AG04450 (cell line): ENCODE results near the gene CCNL2. TPM values are rescaled to one million over a fixed set of nuclear protein-coding genes. Genes with fewer than 3 reads are reported as not detected.
"Not testable (repeated sequence)": the region's sequence is repeated elsewhere in the genome, so short reads cannot be mapped to it uniquely, and the experiment has no call there.

Experiments used
- CTCF ChIA-PET: fragments of 300-600, 350-600 bp; formaldehyde crosslinking; extraction: SDS; loops from one replicate; lab custom pipeline; 2022; ENCODE audit warnings: antibody characterized with exemption, inconsistent platforms; lab: Charles Lee
- POLR2A ChIA-PET: fragments of 350-600 bp; formaldehyde crosslinking; extraction: SDS; loops from one replicate; lab custom pipeline; 2021; ENCODE audit warnings: antibody characterized with exemption, inconsistent platforms; lab: Yijun Ruan, JAX
- DNase-seq: peaks from one replicate; pipeline ENCODE4 v3.0.0-alpha.2; 2011; ENCODE audit warnings: low read depth, low spot score
- H3K27ac ChIP-seq: one replicate; pipeline ENCODE4 v1.5.1; 2012; ENCODE audit warnings: low read depth, low read length, control low read depth
- H3K27me3 ChIP-seq: one replicate; pipeline ENCODE4 v1.6.0; 2012; ENCODE audit warnings: low read length; ENCODE audit not compliant: control insufficient read depth, insufficient read depth
- H3K4me3 ChIP-seq: 2 replicates; pipeline ENCODE4 v1.5.1; 2011; ENCODE audit warnings: mild to moderate bottlenecking, low read depth, low read length, control low read depth
- H3K9me3 ChIP-seq: 2 replicates; pipeline ENCODE4 v1.5.1; 2012; ENCODE audit warnings: low read length; ENCODE audit not compliant: control insufficient read depth, insufficient read depth
- polyA plus RNA-seq: library from polyadenylated mRNA; depleted of rRNA; stranded (reverse); fragments of >200 nt; gene quantifications from 2 replicates; pipeline ENCODE4 v1.2.3, GENCODE V29; 2011
- TF ChIP-seq, protein P1 (sequence below): IDR thresholded peaks from 2 replicates; pipeline ENCODE4 v1.5.1; 2011; ENCODE audit warnings: low read depth, low read length, control low read depth, inconsistent platforms

CCNL2 gene
- polyA plus RNA-seq, 1 experiment = 181 TPM

DNA sequence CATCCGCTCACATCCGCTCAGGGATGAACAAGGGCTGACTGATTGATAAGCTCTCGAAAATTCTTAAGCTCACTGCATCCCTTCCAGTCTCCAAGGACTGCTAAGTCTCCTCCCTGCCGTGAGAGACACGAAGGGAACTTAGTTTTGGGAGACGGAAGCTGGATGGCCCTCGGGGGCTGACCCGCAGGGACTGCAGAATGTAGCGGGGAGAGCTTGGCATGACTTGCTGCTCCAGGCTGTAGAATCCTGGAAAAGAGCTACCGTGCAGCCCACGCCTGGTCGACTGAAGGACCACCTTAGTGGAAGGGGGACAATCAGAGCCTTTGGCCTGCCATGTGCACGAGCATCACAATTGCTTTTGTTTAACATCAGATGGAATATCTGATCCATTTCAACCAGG is 16.6 kb upstream of the CCNL2 start:
- no peak overlapping the region for H3K4me3 ChIP-seq
- ChIA-PET CTCF (interaction anchor here (1.6 kb wide), 1 partner anchor 26 kb away, joined by 5 read pairs; no protein-coding TSS in a partner anchor), POLR2A (interaction anchor here (0.6 to 0.7 kb wide), 2 partner anchors 16 to 216 kb away, joined by 3 to 4 read pairs; no protein-coding TSS in a partner anchor)
- DNase-seq = no peak
- no peaks in the 10 kb centered on the region for H3K27me3 ChIP-seq
- H3K9me3 ChIP-seq = peaks cover 15% of the 10 kb centered on the region
- H3K27ac ChIP-seq = no peak overlapping the region
- TF ChIP-seq, protein P1, sequence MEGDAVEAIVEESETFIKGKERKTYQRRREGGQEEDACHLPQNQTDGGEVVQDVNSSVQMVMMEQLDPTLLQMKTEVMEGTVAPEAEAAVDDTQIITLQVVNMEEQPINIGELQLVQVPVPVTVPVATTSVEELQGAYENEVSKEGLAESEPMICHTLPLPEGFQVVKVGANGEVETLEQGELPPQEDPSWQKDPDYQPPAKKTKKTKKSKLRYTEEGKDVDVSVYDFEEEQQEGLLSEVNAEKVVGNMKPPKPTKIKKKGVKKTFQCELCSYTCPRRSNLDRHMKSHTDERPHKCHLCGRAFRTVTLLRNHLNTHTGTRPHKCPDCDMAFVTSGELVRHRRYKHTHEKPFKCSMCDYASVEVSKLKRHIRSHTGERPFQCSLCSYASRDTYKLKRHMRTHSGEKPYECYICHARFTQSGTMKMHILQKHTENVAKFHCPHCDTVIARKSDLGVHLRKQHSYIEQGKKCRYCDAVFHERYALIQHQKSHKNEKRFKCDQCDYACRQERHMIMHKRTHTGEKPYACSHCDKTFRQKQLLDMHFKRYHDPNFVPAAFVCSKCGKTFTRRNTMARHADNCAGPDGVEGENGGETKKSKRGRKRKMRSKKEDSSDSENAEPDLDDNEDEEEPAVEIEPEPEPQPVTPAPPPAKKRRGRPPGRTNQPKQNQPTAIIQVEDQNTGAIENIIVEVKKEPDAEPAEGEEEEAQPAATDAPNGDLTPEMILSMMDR = no peak

DNA sequence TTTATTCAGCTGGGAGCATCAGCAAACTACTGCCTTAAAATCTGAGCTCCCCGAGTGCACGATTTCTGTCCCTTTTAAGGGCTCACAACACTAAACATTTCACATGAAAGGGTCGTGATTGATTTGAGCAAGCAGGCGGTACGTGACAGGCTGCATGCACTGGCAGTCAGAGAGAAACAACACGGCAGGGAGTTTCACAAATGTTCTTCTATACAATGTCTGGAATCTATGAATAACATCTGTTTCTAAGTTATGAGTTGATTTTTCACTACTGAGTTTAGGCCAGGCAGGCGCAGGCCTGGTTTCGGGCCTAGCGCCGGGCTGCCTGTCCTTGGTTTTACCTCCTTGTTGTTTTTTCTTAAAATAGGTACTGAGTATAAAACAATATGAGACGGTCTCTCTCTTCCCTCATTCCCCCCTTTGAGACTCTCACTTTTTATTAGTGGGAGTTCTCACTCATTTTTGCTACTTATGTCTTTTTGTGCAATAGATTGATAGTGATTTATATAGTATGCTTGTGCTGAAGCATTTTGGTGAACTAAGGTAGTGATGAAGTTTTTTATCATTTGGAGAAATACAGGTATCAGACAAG is 13.3 kb upstream of the CCNL2 start:
- H3K9me3 ChIP-seq = peaks cover 15% of the 10 kb centered on the region
- H3K27ac ChIP-seq, DNase-seq, H3K4me3 ChIP-seq, POLR2A ChIA-PET, H3K27me3 ChIP-seq, CTCF ChIA-PET: not testable (repeated sequence)

DNA sequence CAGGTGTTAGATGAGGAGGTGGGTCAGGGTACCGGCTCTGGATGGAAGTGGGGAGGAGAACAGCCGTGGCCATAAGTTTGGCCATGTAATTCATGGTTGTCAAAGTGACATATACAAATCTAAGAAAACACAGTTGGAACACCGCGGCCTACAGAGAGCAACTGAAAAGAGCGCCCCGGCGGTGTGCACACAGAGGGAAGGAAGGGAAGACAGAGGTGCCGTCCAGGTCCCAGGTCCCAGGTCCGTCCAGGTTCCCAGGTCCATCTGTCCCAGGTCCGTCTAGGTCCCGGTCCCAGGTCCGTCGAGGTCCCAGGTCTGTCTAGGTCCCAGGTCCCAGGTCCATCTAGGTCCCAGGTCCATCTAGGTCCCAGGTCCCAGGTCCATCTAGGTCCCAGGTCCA is 12.5 kb upstream of the CCNL2 start:
- TF ChIP-seq, protein P1 = no peak
- Histone ChIP-seq H3K27me3 (no peaks in the 10 kb centered on the region), H3K4me3 (no peak overlapping the region), H3K9me3 (peaks cover 15% of the 10 kb centered on the region), H3K27ac (no peak overlapping the region)
- DNase-seq = no peak
- POLR2A ChIA-PET = no interaction called here
- CTCF ChIA-PET = no interaction called here

DNA sequence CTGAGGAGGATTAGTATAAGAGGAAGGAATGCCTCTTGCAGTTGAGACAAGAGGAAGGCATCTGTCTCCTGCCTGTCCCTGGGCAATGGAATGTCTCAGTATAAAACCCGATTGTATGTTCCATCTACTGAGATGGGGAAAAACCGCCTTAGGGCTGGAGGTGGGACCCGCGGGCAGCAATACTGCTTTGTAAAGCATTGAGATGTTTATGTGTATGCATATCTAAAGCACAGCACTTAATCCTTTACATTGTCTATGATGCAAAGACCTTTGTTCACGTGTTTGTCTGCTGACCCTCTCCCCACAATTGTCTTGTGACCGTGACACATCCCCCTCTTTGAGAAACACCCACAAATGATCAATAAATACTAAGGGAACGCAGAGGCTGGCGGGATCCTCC is 11.1 kb upstream of the CCNL2 start:
- CTCF ChIA-PET, DNase-seq, POLR2A ChIA-PET, H3K27me3 ChIP-seq, H3K4me3 ChIP-seq, H3K27ac ChIP-seq: not testable (repeated sequence)
- H3K9me3 ChIP-seq = peaks cover 15% of the 10 kb centered on the region

DNA sequence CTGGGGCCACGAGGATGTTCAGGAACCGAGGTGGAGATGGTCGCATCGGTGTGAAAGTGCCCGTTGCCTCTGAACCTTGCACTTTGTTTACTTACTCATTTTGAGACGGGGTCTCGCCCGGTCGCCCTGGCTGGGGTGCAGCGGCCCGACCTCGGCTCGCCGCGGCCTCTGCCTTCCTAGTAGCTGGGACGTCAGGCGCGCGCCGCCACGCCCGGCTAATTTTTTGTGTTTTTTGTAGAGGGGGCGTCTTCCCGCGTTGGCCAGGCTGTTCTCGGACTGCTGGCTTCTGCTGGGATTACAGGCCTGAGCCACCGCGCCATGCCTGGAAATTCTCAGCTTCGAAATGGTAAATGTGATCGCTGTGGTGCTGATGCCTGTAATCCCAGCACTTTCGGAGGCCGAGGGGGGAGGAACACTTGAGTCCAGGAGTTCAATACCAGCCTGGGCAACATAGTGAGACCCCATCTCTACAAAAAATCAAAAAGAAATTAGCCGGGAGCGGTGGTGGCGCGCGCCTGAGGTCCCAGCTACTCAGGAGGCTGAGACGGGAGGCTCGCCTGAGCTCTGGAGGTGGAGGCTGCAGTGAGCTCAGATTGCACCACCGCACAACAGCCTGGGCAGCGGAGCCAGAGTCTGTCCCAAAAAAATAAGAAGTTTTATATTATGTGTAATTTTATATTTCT is 8.6 kb upstream of the CCNL2 start:
- H3K27ac ChIP-seq = no peak overlapping the region
- no peak for DNase-seq
- peaks cover 15% of the 10 kb centered on the region for H3K9me3 ChIP-seq
- H3K4me3 ChIP-seq = peak overlapping the region; percentile 81
- ChIA-PET CTCF (interaction anchor here (0.8 kb wide), 1 partner anchor 21 kb away, joined by 3 read pairs; no protein-coding TSS in a partner anchor), POLR2A (interaction anchor here (0.7 to 2.0 kb wide), 5 partner anchors 9 to 34 kb away, joined by 3 to 15 read pairs (median 4); partner anchors contain the start of genes AURKAIP1 and CCNL2)
- TF ChIP-seq, protein P1 = no peak
- H3K27me3 ChIP-seq = no peaks in the 10 kb centered on the region
